ENCODE data around the gene FILIP1L.

The FILIP1L gene

GRCh38 chr3:99920481-99921376 lies 193.6 kb downstream of the FILIP1L start:
- no peak for TF ChIP-seq CTCF (IDR thresholded peaks at IDR 0.05; ENCODE audit: borderline replicate concordance, insufficient read depth, low read depth, low read length)
- no peak overlapping the region for H3K4me3 ChIP-seq (ENCODE audit: low read depth, low read length)

GRCh38 chr3:99919694-99920093 lies 194.6 kb downstream of the FILIP1L start:
- no peak overlapping the region for H3K4me3 ChIP-seq (ENCODE audit: low read depth, low read length)
- no peak for TF ChIP-seq CTCF (IDR thresholded peaks at IDR 0.05; ENCODE audit: borderline replicate concordance, insufficient read depth, low read depth, low read length)

- TF ChIP-seq CTCF (IDR thresholded peaks at IDR 0.05; ENCODE audit: borderline replicate concordance, insufficient read depth, low read depth, low read length): no peak
- H3K4me3 ChIP-seq (ENCODE audit: low read depth, low read length): no peak overlapping the region
Measured at GRCh38 chr3:99918715-99919114, 195.6 kb downstream of the FILIP1L start.

- H3K4me3 ChIP-seq (ENCODE audit: low read depth, low read length): no peak overlapping the region
- no peak for TF ChIP-seq CTCF (IDR thresholded peaks at IDR 0.05; ENCODE audit: borderline replicate concordance, insufficient read depth, low read depth, low read length)
Measured at GRCh38 chr3:99915906-99916432, 198.3 kb downstream of the FILIP1L start.

- H3K4me3 ChIP-seq (ENCODE audit: low read depth, low read length): no peak overlapping the region
- TF ChIP-seq CTCF (IDR thresholded peaks at IDR 0.05; ENCODE audit: borderline replicate concordance, insufficient read depth, low read depth, low read length): no peak
Measured at GRCh38 chr3:99911433-99911832, 202.9 kb downstream of the FILIP1L start.

GRCh38 chr3:99910752-99911290 lies 203.5 kb downstream of the FILIP1L start:
- H3K4me3 ChIP-seq (ENCODE audit: low read depth, low read length): no peak overlapping the region
- TF ChIP-seq CTCF (IDR thresholded peaks at IDR 0.05; ENCODE audit: borderline replicate concordance, insufficient read depth, low read depth, low read length): no peak

All from GM12875 (cell line).